SH-SY5Y (cell line): ENCODE results near the gene CCDC174.

Experiments used
- GATA2 ChIP-seq: IDR thresholded peaks from 2 replicates; pipeline ENCODE4 v1.6.1; 2011; ENCODE audit warnings: mild to moderate bottlenecking, low read depth, low read length
- GATA3 ChIP-seq: IDR thresholded peaks from 2 replicates; pipeline ENCODE4 v1.6.1; 2011; ENCODE audit warnings: low read depth, mild to moderate bottlenecking, low read length, moderate library complexity

- no peak for TF ChIP-seq GATA2
- no peak for TF ChIP-seq GATA3
These were observed 21.0 kb downstream of the CCDC174 start for GRCh38 chr3:14672588-14672987.
